GM12874 (cell line): Measurements from ENCODE around the gene RFXAP.

Experiments
- CTCF ChIP-seq: IDR thresholded peaks from 2 replicates; pipeline ENCODE4 v1.5.1; 2011; ENCODE audit warnings: low read depth, mild to moderate bottlenecking, control low read depth, low read length, moderate library complexity; ENCODE audit not compliant: insufficient read depth

The RFXAP gene

GRCh38 chr13:36801035-36801434, 18.0 kb upstream of the RFXAP start:
- no peak for TF ChIP-seq CTCF

- no peak for TF ChIP-seq CTCF
These were observed 14.4 kb upstream of the RFXAP start for GRCh38 chr13:36804588-36804987.

GRCh38 chr13:36806102-36806501, 12.9 kb upstream of the RFXAP start:
- no peak for TF ChIP-seq CTCF

- no peak for TF ChIP-seq CTCF
These were observed 11.4 kb upstream of the RFXAP start for GRCh38 chr13:36807616-36808015.

- no peak for TF ChIP-seq CTCF
These were observed 5.8 kb upstream of the RFXAP start for GRCh38 chr13:36813225-36813624.

- no peak for TF ChIP-seq CTCF
These were observed 4.6 kb upstream of the RFXAP start for GRCh38 chr13:36814465-36814864.

GRCh38 chr13:36815062-36815461, 4.0 kb upstream of the RFXAP start:
- peak; percentile 41; the same call in 1 of the 2 replicates for TF ChIP-seq CTCF

- no peak for TF ChIP-seq CTCF
These were observed 822 bp upstream of the RFXAP start for GRCh38 chr13:36817996-36818803.
